ENCODE data around the gene ITPK1. TPM values are rescaled to one million over a fixed set of nuclear protein-coding genes. Genes with fewer than 3 reads are reported as not detected.

Gene ITPK1
- total RNA-seq, 2 experiments from 2014 or later: 12.2 to 18.9 TPM

- Mint-ChIP-seq H3K27ac (no peak overlapping the region), H3K4me1 (ENCODE audit: low read depth) (no peaks in the 10 kb centered on the region), H3K36me3 (ENCODE audit: low read depth) (no peaks in the 10 kb centered on the region), H3K27me3 (ENCODE audit: low read depth) (no peaks in the 10 kb centered on the region), H3K9me3 (no peaks in the 10 kb centered on the region), H3K4me3 (no peak overlapping the region)
- intact Hi-C loops (cut with micrococcal nuclease): no loop called here
- CTCF ChIA-PET: interaction anchor here (0.9 kb wide), 1 partner anchor 178 kb away, joined by 3 read pairs; no protein-coding TSS in a partner anchor
- DNase-seq: no peak
Measured at GRCh38 chr14:92935446-92935845, 180.3 kb downstream of the ITPK1 start.

- CTCF ChIA-PET: interaction anchor here (0.9 kb wide), 1 partner anchor 179 kb away, joined by 3 read pairs; no protein-coding TSS in a partner anchor
- no peak overlapping the region for H3K4me3 Mint-ChIP-seq
- H3K36me3 Mint-ChIP-seq (ENCODE audit: low read depth): no peaks in the 10 kb centered on the region
Measured at GRCh38 chr14:92934196-92935085, 181.3 kb downstream of the ITPK1 start.

GRCh38 chr14:92933481-92933880 lies 182.2 kb downstream of the ITPK1 start:
- Mint-ChIP-seq H3K36me3 (ENCODE audit: low read depth) (no peaks in the 10 kb centered on the region), H3K9me3 (no peaks in the 10 kb centered on the region), H3K27ac (no peak overlapping the region), H3K27me3 (ENCODE audit: low read depth) (no peaks in the 10 kb centered on the region), H3K4me1 (ENCODE audit: low read depth) (no peaks in the 10 kb centered on the region), H3K4me3 (no peak overlapping the region)
- intact Hi-C loops (cut with micrococcal nuclease): no loop called here
- CTCF ChIA-PET: no interaction called here
- no peak for DNase-seq

More at GRCh38 chr14:92934196-92935085, 181.3 kb downstream of the ITPK1 start:
- Mint-ChIP-seq H3K4me1 (ENCODE audit: low read depth) (no peaks in the 10 kb centered on the region), H3K27ac (no peak overlapping the region), H3K27me3 (ENCODE audit: low read depth) (no peaks in the 10 kb centered on the region), H3K9me3 (no peaks in the 10 kb centered on the region)
- no peak for DNase-seq
- intact Hi-C loops (cut with micrococcal nuclease): no loop called here

- no peaks in the 10 kb centered on the region for H3K4me1 Mint-ChIP-seq (ENCODE audit: low read depth)
- intact Hi-C loops (cut with micrococcal nuclease): no loop called here
- H3K4me3 Mint-ChIP-seq: no peak overlapping the region
- H3K27me3 Mint-ChIP-seq (ENCODE audit: low read depth): no peaks in the 10 kb centered on the region
- no peak for DNase-seq
- no peaks in the 10 kb centered on the region for H3K9me3 Mint-ChIP-seq
- CTCF ChIA-PET: no interaction called here
- H3K27ac Mint-ChIP-seq: no peak overlapping the region
- H3K36me3 Mint-ChIP-seq (ENCODE audit: low read depth): no peaks in the 10 kb centered on the region
Measured at GRCh38 chr14:92932448-92933395, 183.0 kb downstream of the ITPK1 start.

- no peaks in the 10 kb centered on the region for H3K27me3 Mint-ChIP-seq (ENCODE audit: low read depth)
- CTCF ChIA-PET: interaction anchor here (0.6 kb wide), 1 partner anchor 487 kb away, joined by 3 read pairs; no protein-coding TSS in a partner anchor
- H3K36me3 Mint-ChIP-seq (ENCODE audit: low read depth): no peaks in the 10 kb centered on the region
- DNase-seq: no peak
- no peak overlapping the region for H3K4me3 Mint-ChIP-seq
- no peaks in the 10 kb centered on the region for H3K4me1 Mint-ChIP-seq (ENCODE audit: low read depth)
- H3K27ac Mint-ChIP-seq: no peak overlapping the region
- intact Hi-C loops (cut with micrococcal nuclease): no loop called here
- H3K9me3 Mint-ChIP-seq: no peaks in the 10 kb centered on the region
Measured at GRCh38 chr14:92931681-92932447, 183.9 kb downstream of the ITPK1 start.

- Mint-ChIP-seq H3K27ac (no peak overlapping the region), H3K4me1 (ENCODE audit: low read depth) (no peaks in the 10 kb centered on the region), H3K36me3 (ENCODE audit: low read depth) (no peaks in the 10 kb centered on the region), H3K27me3 (ENCODE audit: low read depth) (peaks cover 1% of the 10 kb centered on the region), H3K9me3 (no peaks in the 10 kb centered on the region), H3K4me3 (no peak overlapping the region)
- intact Hi-C loops (cut with micrococcal nuclease): no loop called here
- DNase-seq: no peak
- CTCF ChIA-PET: interaction anchor here (0.6 kb wide), 1 partner anchor 486 kb away, joined by 3 read pairs; no protein-coding TSS in a partner anchor
Measured at GRCh38 chr14:92930737-92931602, 184.8 kb downstream of the ITPK1 start.

- CTCF ChIA-PET: no interaction called here
- no peaks in the 10 kb centered on the region for H3K9me3 Mint-ChIP-seq
- peaks cover 9% of the 10 kb centered on the region for H3K27me3 Mint-ChIP-seq (ENCODE audit: low read depth)
Measured at GRCh38 chr14:92929689-92930608, 185.8 kb downstream of the ITPK1 start.

GRCh38 chr14:92928961-92929688 lies 186.6 kb downstream of the ITPK1 start:
- H3K4me1 Mint-ChIP-seq (ENCODE audit: low read depth): no peaks in the 10 kb centered on the region
- no peak overlapping the region for H3K27ac Mint-ChIP-seq
- intact Hi-C loops (cut with micrococcal nuclease): no loop called here
- CTCF ChIA-PET: no interaction called here
- no peaks in the 10 kb centered on the region for H3K9me3 Mint-ChIP-seq
- H3K4me3 Mint-ChIP-seq: no peak overlapping the region
- no peaks in the 10 kb centered on the region for H3K36me3 Mint-ChIP-seq (ENCODE audit: low read depth)
- peaks cover 16% of the 10 kb centered on the region for H3K27me3 Mint-ChIP-seq (ENCODE audit: low read depth)
- no peak for DNase-seq

More at GRCh38 chr14:92929689-92930608, 185.8 kb downstream of the ITPK1 start:
- Mint-ChIP-seq H3K36me3 (ENCODE audit: low read depth) (no peaks in the 10 kb centered on the region), H3K27ac (no peak overlapping the region), H3K4me3 (no peak overlapping the region), H3K4me1 (ENCODE audit: low read depth) (no peaks in the 10 kb centered on the region)
- intact Hi-C loops (cut with micrococcal nuclease): no loop called here
- no peak for DNase-seq

- no peaks in the 10 kb centered on the region for H3K36me3 Mint-ChIP-seq (ENCODE audit: low read depth)
- H3K27me3 Mint-ChIP-seq (ENCODE audit: low read depth): peaks cover 21% of the 10 kb centered on the region
- no peak overlapping the region for H3K27ac Mint-ChIP-seq
- DNase-seq: no peak
- H3K9me3 Mint-ChIP-seq: no peaks in the 10 kb centered on the region
- H3K4me1 Mint-ChIP-seq (ENCODE audit: low read depth): no peaks in the 10 kb centered on the region
- intact Hi-C loops (cut with micrococcal nuclease): no loop called here
- CTCF ChIA-PET: no interaction called here
- no peak overlapping the region for H3K4me3 Mint-ChIP-seq
Measured at GRCh38 chr14:92928258-92928629, 187.5 kb downstream of the ITPK1 start.

Measured in activated naive CD4-positive, alpha-beta T cell treated with anti-CD3 and anti-CD28 coated beads for 36 hours (primary cell).